Measurements from ENCODE around the gene CAMSAP2.
A peak's percentile ranks its signal among the peaks of the same experiment; 100 is the strongest.

The CAMSAP2 gene

GRCh38 chr1:200890027-200890426, 151.3 kb downstream of the CAMSAP2 start:
- TF ChIP-seq CTCF (IDR thresholded peaks at IDR 0.05; ENCODE audit: insufficient read depth, low read depth, low read length, missing control alignments): no peak
- DNase-seq (ENCODE audit: low read depth): no peak
- no peak overlapping the region for H3K4me3 ChIP-seq (ENCODE audit: low read length)

- peak; percentile 57 for DNase-seq (ENCODE audit: low read depth)
- peak; percentile 41 for TF ChIP-seq CTCF (IDR thresholded peaks at IDR 0.05; ENCODE audit: insufficient read depth, low read depth, low read length, missing control alignments)
- peak overlapping the region; percentile 71 for H3K4me3 ChIP-seq (ENCODE audit: low read length)
These were observed 152.4 kb downstream of the CAMSAP2 start for GRCh38 chr1:200890818-200891773.

- TF ChIP-seq CTCF (IDR thresholded peaks at IDR 0.05; ENCODE audit: insufficient read depth, low read depth, low read length, missing control alignments): no peak
- no peak for DNase-seq (ENCODE audit: low read depth)
- peak overlapping the region; percentile 71 for H3K4me3 ChIP-seq (ENCODE audit: low read length)
These were observed 153.1 kb downstream of the CAMSAP2 start for GRCh38 chr1:200891774-200892157.

GRCh38 chr1:200892546-200892945, 153.9 kb downstream of the CAMSAP2 start:
- no peak for DNase-seq (ENCODE audit: low read depth)
- no peak for TF ChIP-seq CTCF (IDR thresholded peaks at IDR 0.05; ENCODE audit: insufficient read depth, low read depth, low read length, missing control alignments)
- H3K4me3 ChIP-seq (ENCODE audit: low read length): peak overlapping the region; percentile 71

- no peak overlapping the region for H3K4me3 ChIP-seq (ENCODE audit: low read length)
- no peak for TF ChIP-seq CTCF (IDR thresholded peaks at IDR 0.05; ENCODE audit: insufficient read depth, low read depth, low read length, missing control alignments)
- no peak for DNase-seq (ENCODE audit: low read depth)
These were observed 154.3 kb downstream of the CAMSAP2 start for GRCh38 chr1:200892958-200893357.

- H3K4me3 ChIP-seq (ENCODE audit: low read length): no peak overlapping the region
- DNase-seq (ENCODE audit: low read depth): peak; percentile 30
- TF ChIP-seq CTCF (IDR thresholded peaks at IDR 0.05; ENCODE audit: insufficient read depth, low read depth, low read length, missing control alignments): no peak
These were observed 154.8 kb downstream of the CAMSAP2 start for GRCh38 chr1:200893411-200893901.
